Measurements from ENCODE around the gene MAGEA9B. TPM values are rescaled to one million over a fixed set of nuclear protein-coding genes. Genes with fewer than 3 reads are reported as not detected.

The MAGEA9B gene
- total RNA-seq, 1 donor from 2014 or later = not detected

GRCh38 chrX:149630681-149631233, 43.5 kb upstream of the MAGEA9B start:
- DNase-seq (ENCODE audit: low spot score) = no peak
- H3K4me1 ChIP-seq = no peaks in the 10 kb centered on the region
- Mint-ChIP-seq H3K4me3 (peak overlapping the region; percentile 95), H3K36me3 (no peaks in the 10 kb centered on the region), H3K27me3 (ENCODE audit: insufficient read depth, low read depth) (peaks cover 9% of the 10 kb centered on the region), H3K4me1 (peaks cover 13% of the 10 kb centered on the region), H3K9me3 (peaks cover 11% of the 10 kb centered on the region), H3K27ac (peak overlapping the region; percentile 76)
- H3K4me3 ChIP-seq = peak overlapping the region; percentile 78
- H3K9me3 ChIP-seq (ENCODE audit: low read depth) = no peaks in the 10 kb centered on the region
- H3K4me2 ChIP-seq = peak overlapping the region; percentile 77
- no peaks in the 10 kb centered on the region for H3K36me3 ChIP-seq
- peak overlapping the region; percentile 42 for H2AFZ ChIP-seq (replicated peaks)
- TF ChIP-seq, protein P1, sequence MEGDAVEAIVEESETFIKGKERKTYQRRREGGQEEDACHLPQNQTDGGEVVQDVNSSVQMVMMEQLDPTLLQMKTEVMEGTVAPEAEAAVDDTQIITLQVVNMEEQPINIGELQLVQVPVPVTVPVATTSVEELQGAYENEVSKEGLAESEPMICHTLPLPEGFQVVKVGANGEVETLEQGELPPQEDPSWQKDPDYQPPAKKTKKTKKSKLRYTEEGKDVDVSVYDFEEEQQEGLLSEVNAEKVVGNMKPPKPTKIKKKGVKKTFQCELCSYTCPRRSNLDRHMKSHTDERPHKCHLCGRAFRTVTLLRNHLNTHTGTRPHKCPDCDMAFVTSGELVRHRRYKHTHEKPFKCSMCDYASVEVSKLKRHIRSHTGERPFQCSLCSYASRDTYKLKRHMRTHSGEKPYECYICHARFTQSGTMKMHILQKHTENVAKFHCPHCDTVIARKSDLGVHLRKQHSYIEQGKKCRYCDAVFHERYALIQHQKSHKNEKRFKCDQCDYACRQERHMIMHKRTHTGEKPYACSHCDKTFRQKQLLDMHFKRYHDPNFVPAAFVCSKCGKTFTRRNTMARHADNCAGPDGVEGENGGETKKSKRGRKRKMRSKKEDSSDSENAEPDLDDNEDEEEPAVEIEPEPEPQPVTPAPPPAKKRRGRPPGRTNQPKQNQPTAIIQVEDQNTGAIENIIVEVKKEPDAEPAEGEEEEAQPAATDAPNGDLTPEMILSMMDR (IDR thresholded peaks at IDR 0.05) = no peak
- TF ChIP-seq EZH2 (IDR thresholded peaks at IDR 0.05) (no peak), EZH2phosphoT487 (IDR thresholded peaks at IDR 0.05) (no peak)
- peaks cover 30% of the 10 kb centered on the region for H3K27me3 ChIP-seq
- H3F3A ChIP-seq (ENCODE audit: low read depth) = no peaks in the 10 kb centered on the region
- peaks cover 23% of the 10 kb centered on the region for H3K79me2 ChIP-seq (ENCODE audit: low read depth)
- peaks cover 18% of the 10 kb centered on the region for H4K20me1 ChIP-seq (ENCODE audit: low read depth)
- peak overlapping the region; percentile 48 for H3K9ac ChIP-seq
- no peak overlapping the region for H3K27ac ChIP-seq

- Mint-ChIP-seq H3K27me3 (ENCODE audit: insufficient read depth, low read depth) (peaks cover 6% of the 10 kb centered on the region), H3K9me3 (peaks cover 11% of the 10 kb centered on the region), H3K4me3 (peak overlapping the region; percentile 95), H3K36me3 (no peaks in the 10 kb centered on the region), H3K27ac (no peak overlapping the region), H3K4me1 (peaks cover 13% of the 10 kb centered on the region)
- TF ChIP-seq, protein P1 (IDR thresholded peaks at IDR 0.05) = no peak
- no peak for TF ChIP-seq EZH2phosphoT487 (IDR thresholded peaks at IDR 0.05)
- no peak for TF ChIP-seq EZH2 (IDR thresholded peaks at IDR 0.05)
- Histone ChIP-seq H2AFZ (replicated peaks) (no peak overlapping the region), H4K20me1 (ENCODE audit: low read depth) (peaks cover 18% of the 10 kb centered on the region), H3K36me3 (no peaks in the 10 kb centered on the region), H3K9ac (no peak overlapping the region), H3K4me3 (peak overlapping the region; percentile 78), H3K4me1 (no peaks in the 10 kb centered on the region), H3K79me2 (ENCODE audit: low read depth) (peaks cover 29% of the 10 kb centered on the region), H3K27me3 (peaks cover 29% of the 10 kb centered on the region), H3F3A (ENCODE audit: low read depth) (no peaks in the 10 kb centered on the region), H3K4me2 (peak overlapping the region; percentile 77), H3K9me3 (ENCODE audit: low read depth) (no peaks in the 10 kb centered on the region), H3K27ac (no peak overlapping the region)
- DNase-seq (ENCODE audit: low spot score) = no peak
These were observed 42.6 kb upstream of the MAGEA9B start for GRCh38 chrX:149629730-149630387.

DNA sequence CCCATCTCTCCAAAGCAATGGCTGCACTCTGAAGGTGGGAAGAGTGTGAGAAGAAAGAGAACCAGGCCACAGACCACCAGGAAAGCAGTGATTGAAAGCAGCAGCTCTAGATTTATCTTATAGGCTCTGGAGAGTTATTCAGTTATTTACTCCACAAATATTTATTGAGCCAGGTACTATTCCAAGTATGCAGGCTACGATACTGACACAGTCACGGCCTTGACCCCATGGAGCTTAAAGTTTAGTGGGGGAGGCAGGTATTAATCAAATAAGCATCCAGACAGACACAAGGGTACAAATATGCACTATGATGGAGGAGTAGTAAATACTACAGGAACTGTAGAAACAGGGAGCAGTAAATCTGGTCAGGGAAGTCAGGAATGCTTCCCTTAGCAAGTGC, 41.5 kb upstream of the MAGEA9B start:
- no peak overlapping the region for H3K4me3 Mint-ChIP-seq
- no peak overlapping the region for H3K4me3 ChIP-seq
- no peaks in the 10 kb centered on the region for H3F3A ChIP-seq (ENCODE audit: low read depth)

More for the DNA sequence above, 41.5 kb upstream of the MAGEA9B start:
- Histone ChIP-seq H3K9me3 (ENCODE audit: low read depth) (no peaks in the 10 kb centered on the region), H3K4me1 (no peaks in the 10 kb centered on the region), H3K79me2 (ENCODE audit: low read depth) (peaks cover 29% of the 10 kb centered on the region), H3K36me3 (no peaks in the 10 kb centered on the region), H3K27me3 (peaks cover 20% of the 10 kb centered on the region), H3K4me2 (no peak overlapping the region), H3K27ac (no peak overlapping the region), H3K9ac (no peak overlapping the region), H4K20me1 (ENCODE audit: low read depth) (peaks cover 18% of the 10 kb centered on the region), H2AFZ (replicated peaks) (no peak overlapping the region)
- no peak overlapping the region for H3K27ac Mint-ChIP-seq
- DNase-seq (ENCODE audit: low spot score) = no peak
- no peaks in the 10 kb centered on the region for H3K36me3 Mint-ChIP-seq
- peaks cover 13% of the 10 kb centered on the region for H3K4me1 Mint-ChIP-seq
- H3K9me3 Mint-ChIP-seq = peaks cover 8% of the 10 kb centered on the region
- TF ChIP-seq, protein P1 (IDR thresholded peaks at IDR 0.05) = no peak
- no peak for TF ChIP-seq EZH2phosphoT487 (IDR thresholded peaks at IDR 0.05)
- TF ChIP-seq EZH2 (IDR thresholded peaks at IDR 0.05) = no peak
- peaks cover 6% of the 10 kb centered on the region for H3K27me3 Mint-ChIP-seq (ENCODE audit: insufficient read depth, low read depth)

Data from neural progenitor cell (in vitro differentiated cells).